GM18502 (cell line): ENCODE data around the gene SLIT3.

Experiments
- ATAC-seq: cut with Tn5 transposase; IDR thresholded peaks from one replicate; pipeline ENCODE4 v1.9.1; 2021; ENCODE audit warnings: mild to moderate bottlenecking; ENCODE audit not compliant: unreplicated experiment, poor library complexity

Gene SLIT3

GRCh38 chr5:169052207-169052606, 248.7 kb downstream of the SLIT3 start:
- no peak for ATAC-seq

GRCh38 chr5:169051351-169051750, 249.6 kb downstream of the SLIT3 start:
- no peak for ATAC-seq

GRCh38 chr5:169050636-169051035, 250.3 kb downstream of the SLIT3 start:
- no peak for ATAC-seq

GRCh38 chr5:169050146-169050571, 250.8 kb downstream of the SLIT3 start:
- ATAC-seq = no peak

GRCh38 chr5:169049712-169050111, 251.2 kb downstream of the SLIT3 start:
- no peak for ATAC-seq

- ATAC-seq = no peak
Observed at GRCh38 chr5:169048181-169049125, 252.5 kb downstream of the SLIT3 start.

GRCh38 chr5:169044962-169045361, 256.0 kb downstream of the SLIT3 start:
- no peak for ATAC-seq

- no peak for ATAC-seq
Observed at GRCh38 chr5:169041180-169041579, 259.8 kb downstream of the SLIT3 start.

GRCh38 chr5:169039592-169039991, 261.3 kb downstream of the SLIT3 start:
- ATAC-seq = no peak

GRCh38 chr5:169037466-169037865, 263.5 kb downstream of the SLIT3 start:
- ATAC-seq = no peak

- no peak for ATAC-seq
Observed at GRCh38 chr5:169036079-169036805, 264.7 kb downstream of the SLIT3 start.

- no peak for ATAC-seq
Observed at GRCh38 chr5:169029661-169030274, 271.2 kb downstream of the SLIT3 start.

- no peak for ATAC-seq
Observed at GRCh38 chr5:169029037-169029436, 271.9 kb downstream of the SLIT3 start.

GRCh38 chr5:169027501-169028061, 273.4 kb downstream of the SLIT3 start:
- ATAC-seq = no peak

- no peak for ATAC-seq
Observed at GRCh38 chr5:169025491-169025890, 275.4 kb downstream of the SLIT3 start.

GRCh38 chr5:169024421-169024820, 276.5 kb downstream of the SLIT3 start:
- ATAC-seq = no peak

GRCh38 chr5:169022718-169023117, 278.2 kb downstream of the SLIT3 start:
- no peak for ATAC-seq

- ATAC-seq = no peak
Observed at GRCh38 chr5:169020102-169020501, 280.8 kb downstream of the SLIT3 start.

GRCh38 chr5:169018925-169019324, 282.0 kb downstream of the SLIT3 start:
- ATAC-seq = no peak

- no peak for ATAC-seq
Observed at GRCh38 chr5:169015991-169016390, 284.9 kb downstream of the SLIT3 start.

- no peak for ATAC-seq
Observed at GRCh38 chr5:169013846-169014245, 287.1 kb downstream of the SLIT3 start.
